Measurements from ENCODE around the gene C7orf57.

- TF ChIP-seq CTCF (IDR thresholded peaks at IDR 0.05) (no peak), POLR2A (IDR thresholded peaks at IDR 0.05) (no peak), POLR2AphosphoS5 (IDR thresholded peaks at IDR 0.05) (no peak)
Measured at GRCh38 chr7:48035967-48036478, 680 bp downstream of the C7orf57 start.
